Jurkat, Clone E6-1 (cell line): ENCODE results near the gene CYTH2.

Experiments
- DNase-seq: peaks from one replicate; pipeline ENCODE4 v3.0.0-alpha.2; 2011; ENCODE audit warnings: low read depth, low spot score
- H3K4me3 ChIP-seq: 2 replicates; pipeline ENCODE4 v1.5.1; 2011; ENCODE audit warnings: mild to moderate bottlenecking, low read length, control low read depth, moderate library complexity

CYTH2 gene

DNA sequence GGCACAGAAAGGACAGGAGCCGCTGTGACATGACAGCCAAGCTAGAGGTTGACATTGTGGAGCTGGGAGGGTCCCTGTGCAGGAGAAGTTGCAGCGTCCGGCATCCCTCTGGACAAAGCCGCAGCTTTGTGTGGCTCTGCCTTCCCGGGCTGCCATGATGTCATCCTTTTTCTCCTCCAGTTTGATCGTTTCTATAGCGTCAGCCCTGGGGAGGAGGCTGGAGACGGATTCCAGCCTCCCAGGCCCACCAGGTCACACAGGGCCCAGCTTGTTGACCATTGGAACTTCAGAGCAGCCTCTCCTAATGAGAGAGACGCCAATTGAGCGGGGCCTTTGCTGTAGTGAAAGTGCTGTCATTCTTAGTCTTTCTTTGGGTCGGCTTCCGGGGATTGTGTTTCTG lies 17.5 kb upstream of the CYTH2 start:
- no peak for DNase-seq
- no peak overlapping the region for H3K4me3 ChIP-seq

DNA sequence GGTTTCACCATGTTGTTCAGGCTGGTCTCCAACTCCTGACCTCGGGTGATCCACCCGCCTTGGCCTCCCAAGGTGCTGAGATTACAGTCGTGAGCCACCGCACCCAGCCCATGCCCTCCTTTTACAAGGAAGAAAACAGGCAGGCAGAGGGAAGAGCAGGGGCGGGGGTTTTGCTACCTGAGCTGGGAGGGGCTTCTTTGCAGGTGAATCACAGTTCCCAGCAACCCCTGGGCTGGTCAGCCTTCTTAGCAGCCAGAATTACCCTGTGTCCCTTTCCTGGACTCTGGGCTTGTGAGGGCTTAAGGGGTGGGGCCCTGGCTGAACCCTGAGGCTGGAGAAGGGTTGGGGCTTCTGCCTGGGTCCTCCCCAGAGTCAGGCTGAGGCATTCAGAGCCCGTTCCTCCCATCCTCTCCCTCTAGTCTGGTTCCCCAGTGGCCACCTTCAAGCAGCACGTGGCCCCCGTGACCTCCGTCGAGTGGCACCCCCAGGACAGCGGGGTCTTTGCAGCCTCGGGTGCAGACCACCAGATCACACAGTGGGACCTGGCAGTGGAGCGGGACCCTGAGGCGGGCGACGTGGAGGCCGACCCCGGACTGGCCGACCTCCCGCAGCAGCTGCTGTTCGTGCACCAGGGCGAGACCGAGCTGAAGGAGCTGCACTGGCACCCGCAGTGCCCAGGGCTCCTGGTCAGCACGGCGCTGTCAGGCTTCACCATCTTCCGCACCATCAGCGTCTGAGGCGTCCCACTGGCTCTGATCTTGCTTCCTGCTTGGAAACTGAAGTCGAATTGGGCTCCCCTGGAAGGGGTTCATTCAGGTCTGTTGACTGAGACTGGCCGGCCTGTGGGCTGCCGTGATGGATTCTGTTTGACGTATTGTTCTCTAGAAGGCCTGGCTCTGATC lies 16.6 kb upstream of the CYTH2 start:
- no peak overlapping the region for H3K4me3 ChIP-seq
- no peak for DNase-seq

DNA sequence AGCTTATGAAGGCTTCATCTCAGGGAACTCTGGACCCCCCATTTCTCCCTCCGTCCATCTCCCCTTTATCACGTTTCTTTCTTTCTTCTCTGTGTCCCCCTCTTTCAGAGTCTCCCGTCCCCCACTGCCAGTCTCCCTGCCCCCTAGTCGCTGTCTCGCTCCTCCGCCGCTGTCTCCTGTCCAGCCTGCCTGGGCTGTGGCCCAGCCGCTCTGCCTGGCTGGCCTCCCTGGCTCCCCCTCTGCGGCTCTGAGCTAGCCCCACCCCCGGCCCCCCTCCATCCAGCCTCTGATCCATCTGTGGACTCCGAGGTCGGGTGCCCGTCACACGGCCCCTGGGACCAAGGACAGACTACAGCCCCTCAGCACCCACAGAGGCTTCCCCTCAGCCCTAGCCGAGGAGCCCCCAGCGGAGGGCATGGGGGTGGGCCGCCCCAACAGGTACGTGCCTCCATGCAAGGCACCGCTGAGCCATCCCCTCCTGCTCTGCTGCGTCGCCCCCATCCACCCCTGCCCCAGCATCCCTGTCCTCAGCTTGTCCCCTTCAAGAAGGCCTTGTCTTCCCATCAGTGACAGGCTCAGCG lies 14.9 kb upstream of the CYTH2 start:
- no peak overlapping the region for H3K4me3 ChIP-seq
- no peak for DNase-seq

DNA sequence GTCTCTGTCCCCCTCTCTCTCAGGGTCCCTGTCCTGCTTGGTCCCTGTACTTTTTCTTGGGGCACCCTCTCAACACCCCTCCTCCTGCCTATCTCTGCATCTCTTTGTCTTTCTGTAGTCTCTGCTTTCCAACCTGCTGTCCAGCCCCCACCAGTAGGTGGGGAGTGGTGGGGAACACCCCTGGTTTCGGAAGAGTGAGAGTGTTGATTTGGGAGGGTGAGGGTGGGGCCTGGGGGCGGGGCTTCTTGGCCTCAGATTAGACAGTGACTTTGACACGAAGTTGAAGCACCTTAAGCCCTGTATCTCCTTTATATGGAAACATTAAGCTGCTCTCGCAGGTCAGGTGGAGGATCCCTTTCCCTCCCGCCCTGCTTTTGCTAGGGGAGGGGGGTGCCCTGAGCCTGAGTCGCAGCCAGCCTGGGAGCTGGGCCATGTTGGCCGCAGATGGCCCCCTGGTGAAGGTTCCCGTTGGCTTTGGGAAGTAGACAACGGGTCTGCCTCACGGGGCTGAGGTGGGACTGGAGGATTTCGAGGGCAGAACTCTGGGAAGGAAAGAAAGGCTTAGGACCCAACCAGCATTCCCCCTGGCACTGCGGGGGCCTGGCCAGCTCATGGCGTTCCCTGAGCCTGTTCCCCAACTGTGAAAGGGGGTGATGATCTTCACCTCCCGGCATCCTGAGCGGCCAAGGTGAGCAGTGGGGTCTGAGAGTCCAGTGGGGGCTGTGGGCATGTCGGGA lies 13.8 kb upstream of the CYTH2 start, which contains the start of gene KCNJ14:
Gene KCNJ14 (plus strand): TSS at position 404 of the 737 bp plus-strand sequence. CDS start 6,151 bp downstream, outside the sequence.
- no peak for DNase-seq
- no peak within 1 kb of the TSS for H3K4me3 ChIP-seq

DNA sequence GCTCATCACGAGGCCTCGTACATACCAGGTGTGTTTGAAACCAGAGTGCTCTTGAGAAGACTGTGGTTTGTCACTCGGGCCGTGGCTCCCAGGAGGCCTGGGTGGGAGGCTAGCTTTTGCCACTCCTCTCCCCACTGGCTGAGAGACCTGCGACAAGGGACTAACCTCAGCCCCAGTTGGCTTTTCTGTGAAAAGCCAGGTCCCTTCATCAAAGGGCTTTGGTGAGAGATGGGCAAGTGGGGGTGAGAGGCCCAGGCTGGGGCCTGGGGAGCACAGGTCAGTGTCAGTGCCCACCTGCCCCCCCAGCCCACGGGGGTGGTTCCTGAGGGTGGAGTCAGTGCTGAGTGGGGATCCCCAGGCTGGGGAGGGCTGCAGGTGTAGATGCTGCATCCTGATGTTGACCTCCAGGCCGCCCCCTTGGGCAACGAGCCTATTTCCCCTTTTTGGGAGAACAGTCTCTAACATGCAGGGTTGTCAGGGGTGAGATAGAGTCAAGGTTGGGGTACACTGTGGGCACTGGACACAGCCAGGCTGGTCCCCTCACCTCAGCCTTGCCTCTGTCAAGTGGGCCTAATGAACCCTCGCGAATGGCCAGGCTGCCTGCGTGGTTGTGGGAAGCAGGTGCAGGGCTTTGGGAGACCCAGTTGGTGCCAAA lies 13.1 kb upstream of the CYTH2 start:
- no peak for DNase-seq

DNA sequence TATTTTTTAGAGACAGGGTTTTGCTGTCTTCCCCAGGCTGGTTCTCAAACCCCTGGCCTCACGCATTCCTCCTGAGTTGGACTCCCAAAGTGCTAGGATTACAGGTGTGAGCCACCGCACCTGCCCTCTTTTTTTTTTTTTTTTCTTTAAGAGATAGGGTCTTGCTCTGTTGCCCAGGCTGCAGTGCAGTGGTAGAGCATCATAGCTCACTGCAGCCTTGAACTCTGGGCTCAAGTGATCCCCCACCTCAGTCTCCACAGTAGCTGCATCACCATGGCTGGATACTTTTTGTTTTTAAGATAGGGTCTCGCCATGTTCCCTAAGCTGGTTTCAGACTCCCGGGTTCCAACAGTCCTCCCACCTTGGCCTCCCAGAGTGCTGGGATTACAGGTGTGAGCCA lies 12.3 kb upstream of the CYTH2 start:
- H3K4me3 ChIP-seq: no peak overlapping the region
- no peak for DNase-seq

More for the DNA sequence above, 13.1 kb upstream of the CYTH2 start:
- no peak overlapping the region for H3K4me3 ChIP-seq

DNA sequence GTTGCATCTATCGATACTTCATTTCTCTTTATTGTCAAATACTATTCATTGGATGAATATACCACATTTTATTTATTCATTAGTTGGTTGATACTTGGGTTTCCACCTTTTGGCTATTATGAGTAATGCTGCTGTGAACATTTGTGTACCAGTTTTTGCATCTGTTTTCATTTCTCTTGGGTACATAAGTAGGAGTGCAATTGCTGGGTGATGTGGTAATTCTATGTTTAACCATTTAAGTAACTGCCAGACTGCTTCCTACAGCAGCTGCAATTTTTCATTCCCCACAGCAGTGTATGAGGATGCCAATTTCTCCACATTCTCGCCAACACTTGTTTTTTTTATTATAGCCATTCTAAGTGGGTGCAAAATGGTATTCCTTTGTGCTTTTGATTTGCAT lies 11.2 kb upstream of the CYTH2 start:
- H3K4me3 ChIP-seq: no peak overlapping the region
- no peak for DNase-seq

DNA sequence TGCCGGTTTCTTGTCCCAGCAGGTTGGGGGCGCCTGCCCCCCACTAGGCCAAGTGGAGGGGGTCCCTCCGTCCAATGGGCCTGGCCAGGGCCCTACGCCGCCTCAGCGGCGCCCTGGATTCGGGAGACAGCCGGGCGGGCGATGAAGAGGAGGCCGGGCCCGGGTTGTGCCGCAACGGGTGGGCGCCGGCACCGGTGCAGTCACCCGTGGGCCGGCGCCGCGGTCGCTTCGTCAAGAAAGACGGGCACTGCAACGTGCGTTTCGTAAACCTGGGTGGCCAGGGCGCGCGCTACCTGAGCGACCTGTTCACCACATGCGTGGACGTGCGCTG lies 7.6 kb upstream of the CYTH2 start:
- no peak for DNase-seq
- H3K4me3 ChIP-seq: no peak overlapping the region

DNA sequence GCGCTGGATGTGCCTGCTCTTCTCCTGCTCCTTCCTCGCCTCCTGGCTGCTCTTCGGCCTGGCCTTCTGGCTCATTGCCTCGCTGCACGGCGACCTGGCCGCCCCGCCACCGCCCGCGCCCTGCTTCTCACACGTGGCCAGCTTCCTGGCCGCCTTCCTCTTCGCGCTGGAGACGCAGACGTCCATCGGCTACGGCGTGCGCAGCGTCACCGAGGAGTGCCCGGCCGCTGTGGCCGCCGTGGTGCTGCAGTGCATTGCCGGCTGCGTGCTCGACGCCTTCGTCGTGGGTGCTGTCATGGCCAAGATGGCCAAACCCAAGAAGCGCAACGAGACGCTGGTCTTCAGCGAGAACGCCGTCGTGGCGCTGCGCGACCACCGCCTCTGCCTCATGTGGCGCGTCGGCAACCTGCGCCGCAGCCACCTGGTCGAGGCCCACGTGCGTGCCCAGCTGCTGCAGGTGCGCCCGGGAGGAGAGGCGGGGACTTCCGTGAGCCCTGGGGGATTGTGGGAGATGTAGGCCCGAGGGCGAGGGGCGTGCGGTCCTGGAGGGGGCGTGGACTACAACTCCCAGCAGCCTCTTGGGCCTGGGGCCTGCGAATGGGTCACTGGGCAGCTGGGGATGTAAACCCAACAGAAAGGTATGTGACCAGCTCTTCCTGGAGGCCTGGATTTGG lies 7.0 kb upstream of the CYTH2 start:
- no peak for DNase-seq
- no peak overlapping the region for H3K4me3 ChIP-seq

DNA sequence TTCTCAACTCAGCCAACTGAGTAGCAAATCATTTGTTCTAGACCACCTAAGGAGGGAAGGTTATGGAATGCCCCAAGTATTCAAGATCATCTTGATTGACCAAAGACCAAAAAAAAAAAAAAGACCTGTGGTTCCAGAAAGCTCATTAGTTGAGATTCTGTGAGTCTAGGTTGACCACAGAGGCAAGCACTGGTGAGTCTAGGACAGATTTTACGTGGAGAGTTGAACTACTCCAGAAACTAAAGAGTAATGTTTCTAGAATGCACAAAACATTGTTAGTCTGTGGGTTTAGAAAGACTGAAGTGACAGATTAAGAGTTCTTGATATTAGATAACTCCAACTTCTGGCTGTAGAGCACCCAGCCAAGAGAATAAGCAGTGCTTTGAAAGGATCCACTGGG lies 4.0 kb upstream of the CYTH2 start:
- no peak overlapping the region for H3K4me3 ChIP-seq
- no peak for DNase-seq

DNA sequence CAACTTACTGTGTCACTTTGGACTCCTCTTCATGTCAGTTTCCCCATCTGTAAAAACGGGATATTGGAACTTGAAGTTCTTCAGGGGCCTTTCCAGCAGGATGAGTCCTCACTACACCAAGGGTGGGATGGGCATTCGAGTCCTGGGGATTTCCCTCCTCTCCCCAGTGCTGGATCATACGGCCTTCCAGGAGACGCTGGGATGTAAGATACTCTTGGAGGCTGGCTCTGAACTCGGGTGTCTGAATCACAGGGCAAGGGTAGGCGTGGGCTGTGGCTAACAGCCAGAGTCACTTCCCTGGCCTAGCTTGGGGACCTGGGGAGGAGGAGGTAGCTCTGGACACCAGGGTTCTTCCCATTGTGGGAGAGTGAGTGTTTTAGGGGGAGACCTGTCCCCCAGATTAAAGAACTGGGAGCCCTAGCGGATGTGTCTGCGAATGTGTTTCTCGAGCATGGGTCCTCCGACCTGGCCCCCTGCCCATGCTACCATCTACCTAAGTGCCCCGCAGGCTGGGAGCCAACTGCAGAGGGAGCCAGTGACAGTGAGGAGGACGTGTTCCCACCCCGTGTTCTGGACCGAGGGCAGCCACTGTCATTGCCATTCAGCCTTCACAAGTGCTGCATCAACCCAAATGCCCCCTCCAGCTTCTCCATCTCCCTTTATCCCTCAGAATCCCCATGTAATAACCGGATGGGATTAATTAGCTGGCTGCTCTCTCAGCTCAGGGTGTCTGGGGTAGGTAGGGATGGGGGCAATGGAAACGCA lies 2.4 kb upstream of the CYTH2 start:
- H3K4me3 ChIP-seq: no peak overlapping the region
- no peak for DNase-seq

DNA sequence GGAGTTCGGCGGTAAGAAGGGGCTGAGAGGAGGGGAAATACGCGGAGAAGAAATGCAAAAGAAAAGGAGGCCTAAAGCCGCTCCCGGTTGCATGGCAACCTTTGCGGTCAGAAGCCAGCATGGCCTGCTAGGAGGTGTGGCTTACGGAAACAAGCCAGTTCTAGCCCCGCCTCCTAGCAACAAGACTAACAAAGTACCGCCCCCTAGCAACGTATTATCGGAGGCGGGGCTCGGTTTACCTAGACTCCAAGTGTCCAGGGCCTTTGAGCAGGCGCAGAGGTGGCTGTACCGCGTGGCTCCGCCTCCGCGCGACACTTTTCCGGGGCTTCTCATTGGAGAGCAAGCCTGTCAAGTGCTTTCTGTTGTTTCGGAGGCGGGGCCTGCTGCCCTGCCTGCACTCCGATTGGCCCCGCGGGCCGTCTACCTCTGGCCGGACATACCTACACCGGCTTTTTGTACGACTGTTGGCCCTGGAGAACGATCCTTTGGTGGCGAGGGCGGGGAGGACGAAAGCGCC lies 339 bp upstream of the CYTH2 start:
- peak overlapping the region; percentile 76 for H3K4me3 ChIP-seq
- DNase-seq: peak; percentile 100

DNA sequence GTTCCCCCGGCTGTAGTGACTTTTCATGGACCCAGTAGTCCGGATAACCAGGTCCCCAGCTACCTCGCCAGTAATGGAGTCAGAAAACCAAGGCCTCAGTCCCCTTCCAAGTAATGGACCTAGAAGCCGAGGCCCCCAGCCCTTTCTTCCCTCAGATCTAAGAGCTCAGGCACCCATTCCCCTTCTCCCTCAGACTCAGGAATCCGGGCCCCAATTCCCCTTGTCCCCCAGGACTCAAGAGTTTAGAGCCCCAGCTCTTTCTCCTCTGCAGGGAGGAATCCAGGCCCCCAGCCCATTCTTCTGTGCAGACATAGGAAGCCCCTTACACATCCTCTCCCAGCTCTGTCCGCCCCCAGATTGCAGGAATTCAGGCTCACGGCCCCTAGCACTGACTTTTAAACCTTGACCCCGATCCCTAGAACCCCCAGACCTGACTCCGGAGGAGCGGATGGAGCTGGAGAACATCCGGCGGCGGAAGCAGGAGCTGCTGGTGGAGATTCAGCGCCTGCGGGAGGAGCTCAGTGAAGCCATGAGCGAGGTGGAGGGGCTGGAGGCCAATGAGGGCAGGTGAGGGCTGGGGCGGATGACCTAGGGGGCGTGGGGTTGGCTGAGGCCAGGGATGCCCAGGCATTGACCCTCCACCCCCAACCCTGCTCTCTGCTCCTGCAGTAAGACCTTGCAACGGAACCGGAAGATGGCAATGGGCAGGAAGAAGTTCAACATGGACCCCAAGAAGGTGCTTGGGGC lies 938 bp downstream of the CYTH2 start:
- no peak for DNase-seq
- H3K4me3 ChIP-seq: peak overlapping the region; percentile 76

DNA sequence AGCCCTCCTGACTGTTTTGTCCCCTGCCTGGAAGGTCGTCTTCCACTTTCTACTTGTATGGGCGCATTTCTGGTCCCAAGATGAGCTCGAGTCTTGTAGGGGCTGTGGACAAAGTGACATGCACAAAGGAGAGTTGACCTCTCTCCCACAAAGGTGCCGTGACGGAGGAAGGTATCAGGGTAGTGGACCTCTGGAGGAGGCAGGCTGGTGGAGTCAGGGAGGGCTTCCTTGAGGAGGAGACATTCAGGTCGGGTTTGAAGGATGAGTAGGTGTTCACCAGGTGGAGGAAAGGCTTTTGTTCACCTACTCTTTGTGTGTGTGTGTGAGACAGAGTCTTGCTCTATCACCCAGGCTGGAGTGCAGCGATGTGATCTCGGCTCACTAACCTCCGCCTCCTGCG lies 1.7 kb downstream of the CYTH2 start:
- H3K4me3 ChIP-seq: no peak overlapping the region

DNA sequence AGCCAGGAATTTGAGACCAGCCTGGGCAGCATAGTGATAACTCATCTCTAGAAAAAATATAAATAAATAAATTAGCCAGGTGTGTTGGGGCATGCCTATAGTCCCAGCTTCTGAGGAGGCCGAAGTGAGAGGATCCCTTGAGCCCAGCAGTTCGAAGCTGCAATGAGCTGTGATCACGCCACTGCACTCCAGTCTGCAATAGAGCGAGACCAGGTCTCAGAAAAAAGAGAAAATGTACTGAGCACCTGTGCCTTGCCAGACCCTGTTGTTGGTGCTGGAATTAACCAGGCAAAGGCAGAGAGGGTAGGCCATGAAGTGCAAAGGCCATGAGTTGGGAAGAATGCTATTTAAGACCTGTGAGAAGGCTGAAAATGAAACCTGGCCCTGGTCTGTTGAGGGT lies 2.7 kb downstream of the CYTH2 start:
- H3K4me3 ChIP-seq: no peak overlapping the region
- DNase-seq: no peak

More for the DNA sequence above, 1.7 kb downstream of the CYTH2 start:
- DNase-seq: no peak

DNA sequence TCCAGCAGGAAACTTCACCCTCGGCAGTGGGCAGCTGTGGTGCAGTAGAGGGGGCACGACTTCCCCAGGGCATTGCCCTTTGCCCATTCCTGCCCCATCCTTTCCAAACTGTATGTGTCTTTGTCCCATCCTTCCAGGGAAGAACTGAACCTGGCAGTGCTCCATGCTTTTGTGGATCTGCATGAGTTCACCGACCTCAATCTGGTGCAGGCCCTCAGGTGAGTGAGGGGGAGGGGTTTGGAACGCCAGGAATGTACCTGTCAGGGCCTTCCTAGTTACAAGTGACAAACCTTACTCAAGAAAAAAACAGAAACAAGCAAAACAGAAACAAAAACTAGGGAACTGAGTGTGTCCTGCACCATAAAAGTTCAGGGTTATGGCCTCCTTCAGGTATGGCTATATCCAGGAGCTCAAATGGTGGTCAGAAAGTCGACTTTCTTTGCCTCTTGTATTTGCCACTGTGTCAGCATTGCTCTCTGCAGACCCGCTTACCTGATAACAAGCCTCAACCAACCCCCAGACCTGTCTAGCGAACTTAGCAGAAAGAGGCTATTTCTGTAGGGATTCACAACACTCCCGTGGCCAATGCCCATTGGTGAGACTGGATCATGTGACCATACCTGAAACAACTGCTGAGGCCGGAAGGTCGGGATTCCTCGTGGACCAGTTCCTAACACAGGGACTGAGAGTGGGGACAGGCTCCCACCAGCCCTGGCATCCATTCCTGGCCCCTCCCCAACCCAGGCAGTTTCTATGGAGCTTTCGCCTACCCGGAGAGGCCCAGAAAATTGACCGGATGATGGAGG lies 4.2 kb downstream of the CYTH2 start:
- H3K4me3 ChIP-seq: no peak overlapping the region
- DNase-seq: no peak

DNA sequence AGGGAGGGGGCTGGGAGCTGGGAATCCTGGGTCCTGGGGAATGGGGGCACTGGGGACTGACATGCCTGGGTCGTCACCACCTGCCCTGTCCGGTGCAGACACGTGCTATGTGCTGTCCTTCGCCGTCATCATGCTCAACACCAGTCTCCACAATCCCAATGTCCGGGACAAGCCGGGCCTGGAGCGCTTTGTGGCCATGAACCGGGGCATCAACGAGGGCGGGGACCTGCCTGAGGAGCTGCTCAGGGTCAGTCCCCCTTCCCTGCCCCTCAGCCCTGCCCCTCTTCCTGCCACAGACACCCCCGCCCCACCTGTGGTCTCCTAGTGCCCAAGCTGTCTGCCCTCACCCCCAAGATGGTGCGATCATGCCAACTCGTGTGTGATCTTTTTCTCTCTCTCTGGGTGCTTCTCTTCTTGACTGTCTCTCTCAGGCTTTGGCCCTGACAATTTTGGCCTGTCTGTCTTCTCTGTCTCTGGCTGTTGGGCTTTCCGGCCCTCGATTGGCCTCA lies 5.0 kb downstream of the CYTH2 start:
- no peak overlapping the region for H3K4me3 ChIP-seq
- no peak for DNase-seq
